ENCODE measurements around the gene CENPVL2. TPM values are rescaled to one million over a fixed set of nuclear protein-coding genes. Genes with fewer than 3 reads are reported as not detected.
A peak's percentile ranks its signal among the peaks of the same experiment; 100 is the strongest.
"Not testable (repeated sequence)": the region's sequence is repeated elsewhere in the genome, so short reads cannot be mapped to it uniquely, and the experiment has no call there.

CENPVL2 gene
- total RNA-seq (2014; rRNA removed; shearing (Covaris generic)), result not detected in 2 replicates

- not testable (repeated sequence) for DNase-seq (ENCODE audit: low spot score)
Observed at GRCh38 chrX:51682720-51683062, at the start of gene CENPVL2. CENPVL2 (minus strand) TSS chrX:51682831; CDS start chrX:51682831, 0 bp downstream.

GRCh38 chrX:51728202-51728601 is 45.6 kb upstream of the CENPVL2 start:
- DNase-seq (ENCODE audit: low spot score), result no peak

- DNase-seq (ENCODE audit: low spot score), result not testable (repeated sequence)
Observed at GRCh38 chrX:51712943-51713647, 30.5 kb upstream of the CENPVL2 start.

GRCh38 chrX:51710277-51711164 is 27.9 kb upstream of the CENPVL2 start, which contains the start of gene CENPVL1:
CENPVL1 (plus strand) TSS chrX:51710512; CDS start chrX:51710512, 0 bp downstream.
- not testable (repeated sequence) for DNase-seq (ENCODE audit: low spot score)

GRCh38 chrX:51697397-51697796 is 14.8 kb upstream of the CENPVL2 start:
- DNase-seq (ENCODE audit: low spot score), result no peak

- no peak for DNase-seq (ENCODE audit: low spot score)
Observed at GRCh38 chrX:51694254-51694653, 11.6 kb upstream of the CENPVL2 start.

- DNase-seq (ENCODE audit: low spot score), result not testable (repeated sequence)
Observed at GRCh38 chrX:51681808-51682719, 567 bp downstream of the CENPVL2 start.

GRCh38 chrX:51679689-51680433 is 2.8 kb downstream of the CENPVL2 start:
- not testable (repeated sequence) for DNase-seq (ENCODE audit: low spot score)

- DNase-seq (ENCODE audit: low spot score), result no peak
Observed at GRCh38 chrX:51665981-51666380, 16.6 kb downstream of the CENPVL2 start.

- no peak for DNase-seq (ENCODE audit: low spot score)
Observed at GRCh38 chrX:51643377-51643776, 39.3 kb downstream of the CENPVL2 start.

GRCh38 chrX:51641421-51642021 is 41.1 kb downstream of the CENPVL2 start:
- DNase-seq (ENCODE audit: low spot score), result peak; percentile 25

- DNase-seq (ENCODE audit: low spot score), result not testable (repeated sequence)
Observed at GRCh38 chrX:51636511-51636910, 46.1 kb downstream of the CENPVL2 start.

Other genes starting within 250 kb of the CENPVL2 start
- 26.3 and 29.3 TPM in 2 replicates for gene NUDT11, start 186.2 kb downstream of the CENPVL2 start, total RNA-seq (2014; rRNA removed; shearing (Covaris generic))
- gene CENPVL3, start 63.9 kb downstream of the CENPVL2 start, total RNA-seq (2014; rRNA removed; shearing (Covaris generic)), result 0.27 TPM in 1 of 2 replicates, not detected in the other
- gene CENPVL1, start 27.7 kb upstream of the CENPVL2 start, total RNA-seq (2014; rRNA removed; shearing (Covaris generic)), result not detected in 2 replicates
- 9.6 and 11.8 TPM in 2 replicates for gene GSPT2, start 60.6 kb upstream of the CENPVL2 start, total RNA-seq (2014; rRNA removed; shearing (Covaris generic))
- 214 and 291 TPM in 2 replicates for gene MAGED1, start 210.8 kb upstream of the CENPVL2 start, total RNA-seq (2014; rRNA removed; shearing (Covaris generic))

All from H4 (cell line).